GM06990 (cell line): ENCODE results near the gene EXD3.
"Not testable (repeated sequence)": the region's sequence is repeated elsewhere in the genome, so short reads cannot be mapped to it uniquely, and the experiment has no call there.

ENCODE experiments used
- DNase-seq: peaks from one replicate; pipeline ENCODE4 v3.0.0-alpha.2; 2011; ENCODE audit not compliant: insufficient read length; ENCODE audit errors: extremely low read depth
- H3K27me3 ChIP-seq: replicated peaks from 2 replicates; pipeline ENCODE4 v1.6.0; 2011; ENCODE audit warnings: low read length; ENCODE audit not compliant: control insufficient read depth, insufficient read depth
- H3K36me3 ChIP-seq: 2 replicates; pipeline ENCODE4 v1.5.1; 2011; ENCODE audit warnings: low read length; ENCODE audit not compliant: control insufficient read depth, insufficient read depth
- H3K4me3 ChIP-seq: replicated peaks from 2 replicates; pipeline ENCODE4 v1.5.1; 2011; ENCODE audit warnings: low read depth, mild to moderate bottlenecking, control low read depth, low read length
- CTCF ChIP-seq: IDR thresholded peaks from 2 replicates; pipeline ENCODE4 v1.5.1; 2011; ENCODE audit warnings: low read length, control low read depth, mild to moderate bottlenecking, inconsistent platforms; ENCODE audit not compliant: insufficient read depth, poor library complexity, severe bottlenecking

The EXD3 gene

GRCh38 chr9:137336735-137337134, 86.2 kb downstream of the EXD3 start:
- Histone ChIP-seq H3K4me3 (no peak overlapping the region), H3K27me3 (no peaks in the 10 kb centered on the region), H3K36me3 (no peaks in the 10 kb centered on the region)
- TF ChIP-seq CTCF: no peak
- DNase-seq: no peak

- Histone ChIP-seq H3K27me3 (no peaks in the 10 kb centered on the region), H3K4me3 (no peak overlapping the region), H3K36me3 (no peaks in the 10 kb centered on the region)
- no peak for DNase-seq
- no peak for TF ChIP-seq CTCF
Observed at GRCh38 chr9:137333016-137333671, 89.8 kb downstream of the EXD3 start.

GRCh38 chr9:137331929-137332328, 91.0 kb downstream of the EXD3 start:
- no peaks in the 10 kb centered on the region for H3K36me3 ChIP-seq
- no peak for DNase-seq
- H3K27me3 ChIP-seq: no peaks in the 10 kb centered on the region
- no peak overlapping the region for H3K4me3 ChIP-seq
- no peak for TF ChIP-seq CTCF

- TF ChIP-seq CTCF: no peak
- H3K36me3 ChIP-seq: no peaks in the 10 kb centered on the region
- no peak for DNase-seq
- H3K4me3 ChIP-seq: no peak overlapping the region
- H3K27me3 ChIP-seq: no peaks in the 10 kb centered on the region
Observed at GRCh38 chr9:137330689-137331088, 92.3 kb downstream of the EXD3 start.

GRCh38 chr9:137329590-137329989, 93.4 kb downstream of the EXD3 start:
- H3K27me3 ChIP-seq, DNase-seq, H3K36me3 ChIP-seq, H3K4me3 ChIP-seq: not testable (repeated sequence)

GRCh38 chr9:137327641-137328550, 95.1 kb downstream of the EXD3 start:
- DNase-seq, H3K27me3 ChIP-seq, H3K4me3 ChIP-seq: not testable (repeated sequence)

More at GRCh38 chr9:137327641-137328550, 95.1 kb downstream of the EXD3 start:
- not testable (repeated sequence) for H3K36me3 ChIP-seq
